Left colon (tissue), 2 donors: ENCODE data around the gene TNFRSF6B. TPM values are rescaled to one million over a fixed set of nuclear protein-coding genes. Genes with fewer than 3 reads are reported as not detected.
"Not testable (repeated sequence)": the region's sequence is repeated elsewhere in the genome, so short reads cannot be mapped to it uniquely, and the experiment has no call there.

Source experiments
- ATAC-seq: fragments of 200-7000 bp; cut with Tn5 transposase; one replicate; pipeline ENCODE4 v1.9.1; 2020; ENCODE audit warnings: mild to moderate bottlenecking, moderate library complexity
- DNase-seq, 2 donors: peaks; one replicate each; pipeline ENCODE4 v3.0.0-alpha.2; 2020
- intact Hi-C, 2 donors: fragments of 100-400 bp; cut with DNase I in 1 of 2; cut with micrococcal nuclease in 1 of 2; formaldehyde crosslinking; loops; one replicate each; pipeline versions ENCODE4 v1.11.2 to v1.14.0; 2022; cut with DNase I, micrococcal nuclease
- total RNA-seq, 2 donors: library from RNA; stranded (reverse); fragmentation: NEBNext Ultra II Directional; extraction: Animal tissue kit (Norgen Biotek cat#: 25700); gene quantifications; one replicate each; pipeline ENCODE4 v1.2.1, GENCODE V29; 2021
- donor health status: DM: no; HTN: no; CAD: no.
- donor health status: DM: yes; HTN: yes; CAD: no.

Gene TNFRSF6B
- total RNA-seq, 2 donors from 2014 or later: 8.9 TPM; not detected in 1

GRCh38 chr20:63661108-63661507 lies 35.3 kb upstream of the TNFRSF6B start:
- DNase-seq: no peak
- intact Hi-C loops: no loop called here
- ATAC-seq: no peak

- no peak for ATAC-seq
- intact Hi-C loops: no loop called here
These were observed 34.3 kb upstream of the TNFRSF6B start for GRCh38 chr20:63661959-63662812.

GRCh38 chr20:63662813-63663189 lies 33.7 kb upstream of the TNFRSF6B start:
- DNase-seq (no peak), ATAC-seq (no peak)
- intact Hi-C loops: no loop called here

More at GRCh38 chr20:63661959-63662812, 34.3 kb upstream of the TNFRSF6B start:
- no peak for DNase-seq

- DNase-seq: no peak
- no peak for ATAC-seq
- intact Hi-C loops: no loop called here
These were observed 33.0 kb upstream of the TNFRSF6B start for GRCh38 chr20:63663332-63664066.

GRCh38 chr20:63664143-63664851 lies 32.2 kb upstream of the TNFRSF6B start:
- intact Hi-C loops: no loop called here
- no peak for DNase-seq
- no peak for ATAC-seq

GRCh38 chr20:63664861-63665594 lies 31.4 kb upstream of the TNFRSF6B start:
- no peak for ATAC-seq
- intact Hi-C loops: no loop called here

GRCh38 chr20:63665708-63666107 lies 30.7 kb upstream of the TNFRSF6B start:
- no peak for DNase-seq
- ATAC-seq: no peak
- intact Hi-C loops: no loop called here

More at GRCh38 chr20:63664861-63665594, 31.4 kb upstream of the TNFRSF6B start:
- no peak for DNase-seq

- DNase-seq: no peak
- intact Hi-C loops: no loop called here
- no peak for ATAC-seq
These were observed 28.6 kb upstream of the TNFRSF6B start for GRCh38 chr20:63667858-63668257.

- DNase-seq (no peak), ATAC-seq (no peak)
- intact Hi-C loops: no loop called here
These were observed 28.1 kb upstream of the TNFRSF6B start for GRCh38 chr20:63668351-63668750.

GRCh38 chr20:63671695-63672094 lies 24.8 kb upstream of the TNFRSF6B start:
- ATAC-seq, intact Hi-C loops, DNase-seq: not testable (repeated sequence)

GRCh38 chr20:63672666-63673065 lies 23.8 kb upstream of the TNFRSF6B start:
- intact Hi-C loops: no loop called here
- no peak for DNase-seq
- ATAC-seq: no peak

- ATAC-seq (no peak), DNase-seq (no peak)
- intact Hi-C loops: no loop called here
These were observed 22.5 kb upstream of the TNFRSF6B start for GRCh38 chr20:63673951-63674350.

- DNase-seq (no peak), ATAC-seq (no peak)
- intact Hi-C loops: no loop called here
These were observed 20.6 kb upstream of the TNFRSF6B start for GRCh38 chr20:63675681-63676368.

GRCh38 chr20:63678071-63678470 lies 18.4 kb upstream of the TNFRSF6B start:
- DNase-seq (no peak), ATAC-seq (no peak)
- intact Hi-C loops: no loop called here

- intact Hi-C loops: no loop called here
- ATAC-seq (no peak), DNase-seq (no peak)
These were observed 17.6 kb upstream of the TNFRSF6B start for GRCh38 chr20:63678667-63679465.

GRCh38 chr20:63679799-63680305 lies 16.6 kb upstream of the TNFRSF6B start:
- DNase-seq (no peak), ATAC-seq (no peak)
- intact Hi-C loops: no loop called here

GRCh38 chr20:63680427-63680826 lies 16.0 kb upstream of the TNFRSF6B start:
- intact Hi-C loops: no loop called here
- ATAC-seq: no peak
- no peak for DNase-seq
